ENCODE data around the gene CKAP2L. TPM values are rescaled to one million over a fixed set of nuclear protein-coding genes. Genes with fewer than 3 reads are reported as not detected.
A peak's percentile ranks its signal among the peaks of the same experiment; 100 is the strongest.

CKAP2L gene
- total RNA-seq, 1 donor, result 10.4 TPM

GRCh38 chr2:112784199-112785189 is 20.1 kb upstream of the CKAP2L start, which contains the start of gene IL1A:
TSS of gene IL1A (minus strand) at chr2:112784493. CDS start at chr2:112783770, 723 bp downstream.
- DNase-seq (ENCODE audit: low read depth), result peak; percentile 51
- no peak within 1 kb of the TSS for H3K4me3 ChIP-seq (ENCODE audit: low read depth, low read length)
- TF ChIP-seq CTCF (IDR thresholded peaks at IDR 0.05; ENCODE audit: insufficient read depth, low read depth, low read length), result no peak

GRCh38 chr2:112783187-112783714 is 18.8 kb upstream of the CKAP2L start:
- DNase-seq (ENCODE audit: low read depth), result no peak
- no peak overlapping the region for H3K4me3 ChIP-seq (ENCODE audit: low read depth, low read length)
- no peak for TF ChIP-seq CTCF (IDR thresholded peaks at IDR 0.05; ENCODE audit: insufficient read depth, low read depth, low read length)

- TF ChIP-seq CTCF (IDR thresholded peaks at IDR 0.05; ENCODE audit: insufficient read depth, low read depth, low read length), result no peak
These were observed 17.9 kb upstream of the CKAP2L start for GRCh38 chr2:112782234-112782799.

GRCh38 chr2:112779598-112779997 is 15.2 kb upstream of the CKAP2L start:
- no peak overlapping the region for H3K4me3 ChIP-seq (ENCODE audit: low read depth, low read length)
- no peak for TF ChIP-seq CTCF (IDR thresholded peaks at IDR 0.05; ENCODE audit: insufficient read depth, low read depth, low read length)
- no peak for DNase-seq (ENCODE audit: low read depth)

More at GRCh38 chr2:112782234-112782799, 17.9 kb upstream of the CKAP2L start:
- DNase-seq (ENCODE audit: low read depth), result no peak
- H3K4me3 ChIP-seq (ENCODE audit: low read depth, low read length), result no peak overlapping the region

GRCh38 chr2:112777036-112777435 is 12.6 kb upstream of the CKAP2L start:
- H3K4me3 ChIP-seq (ENCODE audit: low read depth, low read length), result no peak overlapping the region
- TF ChIP-seq CTCF (IDR thresholded peaks at IDR 0.05; ENCODE audit: insufficient read depth, low read depth, low read length), result no peak
- DNase-seq (ENCODE audit: low read depth), result no peak

GRCh38 chr2:112776113-112776512 is 11.7 kb upstream of the CKAP2L start:
- H3K4me3 ChIP-seq (ENCODE audit: low read depth, low read length), result no peak overlapping the region
- TF ChIP-seq CTCF (IDR thresholded peaks at IDR 0.05; ENCODE audit: insufficient read depth, low read depth, low read length), result no peak
- DNase-seq (ENCODE audit: low read depth), result no peak

Measured in fibroblast of villous mesenchyme (primary cell).